Astrocyte of the spinal cord (primary cell): Measurements from ENCODE around the gene CHAC2.
"Not testable (repeated sequence)": the region's sequence is repeated elsewhere in the genome, so short reads cannot be mapped to it uniquely, and the experiment has no call there.

Source experiments
- DNase-seq: peaks from one replicate; pipeline ENCODE4 v3.0.0; 2011; ENCODE audit warnings: low read depth, low spot score
- H3K4me3 ChIP-seq: 2 replicates; pipeline ENCODE4 v1.5.1; 2011; ENCODE audit warnings: low read depth, mild to moderate bottlenecking, low read length, moderate library complexity
- in situ Hi-C: cut with HindIII; loops from 2 replicates; pipeline ENCODE4 v1.10.0; 2017; ENCODE audit warnings: low sequenced_read_pairs
- TF ChIP-seq, protein P1 (sequence below): IDR thresholded peaks from 2 replicates; pipeline ENCODE4 v1.5.1; 2012; ENCODE audit warnings: low read depth, mild to moderate bottlenecking, low read length, inconsistent platforms

The CHAC2 gene

DNA sequence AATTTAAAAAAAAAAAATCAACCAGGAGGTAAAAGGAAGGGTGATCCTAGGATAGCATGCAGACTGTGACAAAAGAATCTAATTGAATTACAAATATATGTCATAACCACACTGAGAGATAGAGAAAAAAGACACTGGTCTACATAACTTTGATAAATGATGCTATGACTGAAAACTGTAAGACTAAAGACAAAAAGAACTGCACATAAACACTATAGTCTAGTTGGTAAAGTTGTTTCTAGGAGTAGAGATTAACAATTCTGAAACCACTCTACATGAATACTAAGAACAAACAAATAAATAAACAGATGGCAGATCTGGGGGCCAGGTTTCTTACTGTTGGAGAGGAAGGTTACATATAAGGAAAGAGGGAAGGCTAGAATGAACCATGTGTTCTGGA lies 14.6 kb upstream of the CHAC2 start:
- H3K4me3 ChIP-seq = no peak overlapping the region
- in situ Hi-C loops = no loop called here
- TF ChIP-seq, protein P1, sequence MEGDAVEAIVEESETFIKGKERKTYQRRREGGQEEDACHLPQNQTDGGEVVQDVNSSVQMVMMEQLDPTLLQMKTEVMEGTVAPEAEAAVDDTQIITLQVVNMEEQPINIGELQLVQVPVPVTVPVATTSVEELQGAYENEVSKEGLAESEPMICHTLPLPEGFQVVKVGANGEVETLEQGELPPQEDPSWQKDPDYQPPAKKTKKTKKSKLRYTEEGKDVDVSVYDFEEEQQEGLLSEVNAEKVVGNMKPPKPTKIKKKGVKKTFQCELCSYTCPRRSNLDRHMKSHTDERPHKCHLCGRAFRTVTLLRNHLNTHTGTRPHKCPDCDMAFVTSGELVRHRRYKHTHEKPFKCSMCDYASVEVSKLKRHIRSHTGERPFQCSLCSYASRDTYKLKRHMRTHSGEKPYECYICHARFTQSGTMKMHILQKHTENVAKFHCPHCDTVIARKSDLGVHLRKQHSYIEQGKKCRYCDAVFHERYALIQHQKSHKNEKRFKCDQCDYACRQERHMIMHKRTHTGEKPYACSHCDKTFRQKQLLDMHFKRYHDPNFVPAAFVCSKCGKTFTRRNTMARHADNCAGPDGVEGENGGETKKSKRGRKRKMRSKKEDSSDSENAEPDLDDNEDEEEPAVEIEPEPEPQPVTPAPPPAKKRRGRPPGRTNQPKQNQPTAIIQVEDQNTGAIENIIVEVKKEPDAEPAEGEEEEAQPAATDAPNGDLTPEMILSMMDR = no peak
- DNase-seq = no peak

DNA sequence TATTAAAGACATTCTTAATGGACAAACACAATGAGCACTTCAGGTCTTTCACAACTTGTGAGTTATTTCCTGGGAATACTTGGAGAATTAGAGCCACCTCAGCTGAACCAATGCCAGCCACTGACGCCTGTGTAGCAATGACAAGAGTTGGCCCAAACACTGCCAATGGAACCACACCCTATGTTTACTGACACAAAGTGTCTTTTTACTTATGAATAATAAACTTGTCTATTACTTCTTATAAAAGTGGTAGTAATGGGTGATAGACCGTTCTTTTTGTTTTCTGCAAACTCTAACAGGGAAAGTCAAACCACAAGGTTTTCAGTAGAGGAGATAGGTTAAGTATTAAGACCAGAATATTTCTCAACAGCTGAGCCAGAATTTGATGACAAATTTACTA lies 12.5 kb upstream of the CHAC2 start:
- in situ Hi-C loops = no loop called here
- no peak for DNase-seq
- TF ChIP-seq, protein P1 = no peak
- no peak overlapping the region for H3K4me3 ChIP-seq

DNA sequence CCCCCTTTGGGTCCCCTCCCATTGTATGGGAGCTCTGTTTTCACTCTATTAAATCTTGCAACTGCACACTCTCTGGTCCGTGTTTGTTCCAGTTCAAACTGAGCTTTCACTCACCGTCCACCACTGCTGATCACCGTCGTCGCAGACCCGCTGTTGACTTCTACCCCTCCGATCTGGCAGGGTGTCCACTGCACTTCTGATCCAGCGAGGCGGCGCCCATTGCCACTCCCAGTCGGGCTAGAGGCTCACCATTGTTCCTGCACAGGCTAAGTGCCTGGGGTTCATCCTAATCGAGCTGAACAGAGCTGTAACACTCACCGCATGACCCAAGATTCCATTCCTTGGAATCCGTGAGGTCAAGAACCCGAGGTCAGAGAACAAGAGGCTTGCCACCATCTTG lies 11.0 kb upstream of the CHAC2 start:
- no peak for DNase-seq
- TF ChIP-seq, protein P1 = no peak
- H3K4me3 ChIP-seq = no peak overlapping the region
- in situ Hi-C loops = no loop called here

DNA sequence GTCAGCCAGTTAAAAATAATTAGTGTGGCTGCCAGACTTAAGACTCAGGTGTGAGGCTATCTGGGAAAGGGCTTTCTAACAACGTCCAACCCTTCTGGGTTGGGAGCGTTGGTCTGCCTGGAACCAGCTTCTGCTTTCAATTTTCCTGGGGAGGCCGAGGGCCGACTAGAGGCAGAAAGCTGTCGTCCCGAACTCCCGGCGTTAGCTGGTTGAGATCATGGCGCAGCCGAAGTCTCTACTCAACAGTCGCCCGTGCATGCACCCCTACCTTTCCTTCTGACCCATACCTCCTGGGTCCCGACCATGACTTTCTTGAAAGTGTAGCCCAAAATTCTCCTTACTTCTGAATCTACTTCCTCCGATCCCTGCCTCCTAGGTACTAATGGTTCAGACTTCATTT lies 10.4 kb upstream of the CHAC2 start:
- H3K4me3 ChIP-seq, in situ Hi-C loops, DNase-seq: not testable (repeated sequence)

DNA sequence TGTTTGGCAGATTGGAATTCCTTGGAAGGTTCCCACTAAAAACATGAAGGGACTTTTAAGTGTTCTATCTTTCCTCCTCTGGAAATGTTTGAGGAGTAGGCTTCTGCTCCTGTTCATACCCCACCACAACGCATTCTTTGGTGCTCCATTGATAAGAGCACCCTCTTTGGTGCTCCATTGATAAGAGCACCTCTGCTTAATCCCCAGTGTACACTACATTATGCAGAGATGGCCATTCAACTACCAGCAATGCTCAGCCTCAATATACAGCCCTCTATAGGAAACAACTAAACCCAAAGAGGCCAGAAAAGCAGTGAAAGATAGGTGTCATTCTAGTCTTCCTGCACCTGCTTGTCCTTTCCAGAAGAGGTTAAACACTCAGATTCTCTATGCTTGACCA lies 1.8 kb upstream of the CHAC2 start:
- H3K4me3 ChIP-seq = no peak overlapping the region
- no peak for DNase-seq
- TF ChIP-seq, protein P1 = no peak
- in situ Hi-C loops = no loop called here

DNA sequence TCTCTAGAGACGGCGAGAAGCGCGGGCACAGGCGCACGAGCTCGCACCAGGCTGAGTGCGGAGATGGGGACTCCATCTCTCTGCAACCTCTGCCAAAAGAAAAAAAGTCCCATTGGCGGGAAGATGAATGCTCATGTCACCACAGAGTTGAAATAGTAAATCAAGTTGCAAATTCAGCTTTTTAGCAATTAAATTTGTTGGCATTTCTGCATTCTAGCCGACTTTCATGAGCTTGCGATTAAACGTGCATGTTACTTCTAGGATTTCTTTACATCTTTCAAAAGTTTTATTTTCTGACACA lies 588 bp downstream of the CHAC2 start:
- TF ChIP-seq, protein P1 = no peak
- in situ Hi-C loops = no loop called here
- H3K4me3 ChIP-seq = peak overlapping the region; percentile 88
- DNase-seq = no peak

DNA sequence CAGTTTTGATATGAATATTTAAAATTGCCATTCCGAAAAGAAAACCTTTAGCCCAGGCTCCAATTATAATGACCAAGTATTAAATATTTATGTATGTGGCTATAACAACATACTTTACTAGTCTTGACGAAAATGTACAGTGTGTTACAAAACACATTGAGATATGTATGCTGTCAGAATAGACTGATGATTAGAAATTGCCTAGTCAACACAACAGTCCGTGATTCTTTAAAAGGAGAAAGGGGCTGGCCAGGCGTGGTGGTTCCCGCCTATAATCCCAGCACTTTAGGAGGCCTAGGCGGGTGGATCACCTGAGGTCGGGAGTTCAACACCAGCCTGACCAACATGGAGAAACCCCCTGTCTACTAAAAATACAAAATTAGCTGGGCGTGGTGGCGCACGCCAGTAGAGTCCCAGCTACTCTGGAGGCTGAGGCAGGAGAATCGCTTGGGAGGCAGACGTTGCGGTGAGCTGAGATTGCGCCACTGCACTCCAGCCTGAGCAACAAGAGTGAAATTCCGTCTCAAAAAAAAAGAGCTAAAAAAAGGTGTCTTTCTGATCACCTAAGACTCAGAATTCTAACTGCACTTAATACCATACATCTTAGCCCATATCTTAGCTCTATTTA lies 1.8 kb downstream of the CHAC2 start:
- H3K4me3 ChIP-seq = no peak overlapping the region
- in situ Hi-C loops = no loop called here
- TF ChIP-seq, protein P1 = no peak
- no peak for DNase-seq
